H1 (cell line): ENCODE results near the gene TNFAIP2. TPM values are rescaled to one million over a fixed set of nuclear protein-coding genes. Genes with fewer than 3 reads are reported as not detected.

Experiments
- CTCF ChIA-PET: fragments of 300-600 bp; sonication (Branson Sonifier 250); formaldehyde crosslinking; loops from one replicate; lab custom pipeline; 2021; ENCODE audit not compliant: partially characterized antibody; lab: Charles Lee
- POLR2A ChIA-PET: fragments of 300-600 bp; sonication (Branson Sonifier 250); formaldehyde crosslinking; loops from one replicate; lab custom pipeline; 2021; ENCODE audit warnings: inconsistent platforms; ENCODE audit not compliant: partially characterized antibody; lab: Charles Lee
- DNase-seq, 2 experiments: peaks; one replicate each; pipeline versions ENCODE4 v3.0.0 to v3.0.0-alpha.2; 2010 to 2022; ENCODE audit warnings: low spot score in 2 of 2, low read depth in 1 of 2, mixed read lengths in 1 of 2
- FAIRE-seq: peaks from 2 replicates; lab custom pipeline; 2011; peaks lifted over from hg19 to GRCh38; lab: Jason Lieb, UNC
- H2AFZ ChIP-seq: 2 replicates; pipeline ENCODE4 v1.8.1; 2012; ENCODE audit warnings: low read length, inconsistent platforms
- H2AK5ac ChIP-seq: 2 replicates; pipeline ENCODE4 v1.6.1; 2013; ENCODE audit warnings: low read depth, low read length
- H2BK120ac ChIP-seq: replicated peaks from 2 replicates; pipeline ENCODE3; 2013; ENCODE audit warnings: low read depth, low read length, inconsistent platforms
- H2BK12ac ChIP-seq: 2 replicates; pipeline ENCODE4 v1.6.1; 2013; ENCODE audit warnings: low read depth, low read length
- H2BK15ac ChIP-seq: 2 replicates; pipeline ENCODE4 v1.6.1; 2013; ENCODE audit warnings: low read length
- H2BK20ac ChIP-seq: 2 replicates; pipeline ENCODE4 v1.6.1; 2013; ENCODE audit warnings: low read length
- H2BK5ac ChIP-seq: 2 replicates; pipeline ENCODE4 v1.6.1; 2013; ENCODE audit warnings: low read depth, low read length
- H3K14ac ChIP-seq: 2 replicates; pipeline ENCODE4 v1.6.1; 2013; ENCODE audit warnings: inconsistent platforms; ENCODE audit not compliant: insufficient read length
- H3K18ac ChIP-seq: 2 replicates; pipeline ENCODE4 v1.6.1; 2013; ENCODE audit warnings: low read length; ENCODE audit errors: extremely low read depth
- H3K23ac ChIP-seq: 2 replicates; pipeline ENCODE4 v1.6.1; 2013; ENCODE audit warnings: inconsistent platforms; ENCODE audit not compliant: insufficient read length
- H3K23me2 ChIP-seq: 2 replicates; pipeline ENCODE4 v1.6.1; 2013; ENCODE audit warnings: low read depth, low read length
- H3K27ac ChIP-seq: 2 replicates; pipeline ENCODE4 v1.6.1; 2011; ENCODE audit warnings: low read depth, low read length, inconsistent platforms
- H3K27me3 ChIP-seq, 4 experiments: replicated peaks in 1 of 4; 1 replicate in 1 of 4; 2 replicates in 3 of 4; pipeline versions ENCODE4 v1.6.1 to v1.8.1; 2011 to 2013; ENCODE audit warnings: low read length in 3 of 4, mild to moderate bottlenecking in 3 of 4, inconsistent platforms in 2 of 4, mixed read lengths in 2 of 4, moderate library complexity in 1 of 4; ENCODE audit not compliant: control insufficient read depth in 3 of 4, insufficient read depth in 3 of 4; ENCODE audit errors: extremely low read depth in 1 of 4
- H3K36me3 ChIP-seq, 4 experiments: 2 replicates each; pipeline versions ENCODE4 v1.6.1 to v1.8.1; 2011 to 2013; ENCODE audit warnings: mild to moderate bottlenecking in 4 of 4, low read length in 3 of 4, moderate library complexity in 2 of 4, control low read depth in 1 of 4, inconsistent platforms in 1 of 4; ENCODE audit not compliant: insufficient read depth in 4 of 4, control insufficient read depth in 2 of 4
- H3K4ac ChIP-seq: replicated peaks from 2 replicates; pipeline ENCODE3; 2013; ENCODE audit warnings: low read length, low read depth, mixed read lengths, inconsistent platforms; ENCODE audit not compliant: insufficient read length
- H3K4me1 ChIP-seq, 4 experiments: replicated peaks in 1 of 4; 1 replicate in 1 of 4; 2 replicates in 3 of 4; pipeline versions ENCODE4 v1.6.1 to v1.8.1; 2011 to 2013; ENCODE audit warnings: low read length in 3 of 4, inconsistent platforms in 2 of 4, mixed read lengths in 1 of 4; ENCODE audit not compliant: insufficient read depth in 4 of 4, control insufficient read depth in 3 of 4
- H3K4me2 ChIP-seq, 2 experiments: 2 replicates each; pipeline versions ENCODE4 v1.6.1 to v1.8.1; 2011 to 2013; ENCODE audit warnings: low read depth in 2 of 2, low read length in 2 of 2, control low read depth in 1 of 2, inconsistent platforms in 1 of 2, mild to moderate bottlenecking in 1 of 2; ENCODE audit not compliant: insufficient read depth in 1 of 2
- H3K4me3 ChIP-seq, 4 experiments: fragments of 200-600, 300-600 bp in 1 of 4; sonication (generic), shearing (Covaris generic), sonication (Bioruptor Twin) in 1 of 4; 2 replicates each; pipeline versions ENCODE4 v1.5.1 to v1.8.1; 2011 to 2016; ENCODE audit warnings: low read length in 4 of 4, low read depth in 3 of 4, control low read depth in 2 of 4, inconsistent platforms in 2 of 4, mild to moderate bottlenecking in 2 of 4, mixed read lengths in 1 of 4, moderate library complexity in 1 of 4; ENCODE audit not compliant: insufficient read depth in 2 of 4; ENCODE audit errors: extremely low read depth in 1 of 4
- H3K56ac ChIP-seq: replicated peaks from 2 replicates; pipeline ENCODE3; 2013; ENCODE audit warnings: low read depth, mild to moderate bottlenecking, mixed read lengths, low read length, inconsistent platforms; ENCODE audit not compliant: insufficient read length
- H3K79me1 ChIP-seq: 2 replicates; pipeline ENCODE4 v1.6.1; 2013; ENCODE audit warnings: low read depth, low read length, control low read depth
- H3K79me2 ChIP-seq, 2 experiments: 2 replicates each; pipeline versions ENCODE4 v1.6.1 to v1.8.1; 2012 to 2013; ENCODE audit warnings: low read length in 2 of 2, mild to moderate bottlenecking in 2 of 2, inconsistent platforms in 1 of 2; ENCODE audit not compliant: insufficient read depth in 2 of 2, control insufficient read depth in 1 of 2
- H3K9ac ChIP-seq, 4 experiments: replicated peaks in 1 of 4; 1 replicate in 1 of 4; 2 replicates in 3 of 4; pipeline versions ENCODE4 v1.6.1 to v1.8.1; 2011 to 2013; ENCODE audit warnings: low read depth in 3 of 4, low read length in 3 of 4, control low read depth in 2 of 4, mild to moderate bottlenecking in 2 of 4, moderate library complexity in 2 of 4, inconsistent platforms in 1 of 4; ENCODE audit errors: extremely low read depth in 1 of 4
- H3K9me3 ChIP-seq, 2 experiments: 2 replicates each; pipeline versions ENCODE4 v1.6.1 to v1.8.1; 2012 to 2013; ENCODE audit warnings: mild to moderate bottlenecking in 2 of 2, moderate library complexity in 2 of 2, control low read depth in 1 of 2, inconsistent platforms in 1 of 2, low read depth in 1 of 2, low read length in 1 of 2, mixed read lengths in 1 of 2; ENCODE audit not compliant: insufficient read depth in 2 of 2
- H4K20me1 ChIP-seq, 2 experiments: replicated peaks in 1 of 2; 2 replicates each; pipeline versions ENCODE3 to v1.8.1; 2011 to 2013; ENCODE audit warnings: inconsistent platforms in 2 of 2, low read length in 2 of 2, mild to moderate bottlenecking in 1 of 2; ENCODE audit not compliant: insufficient read depth in 2 of 2, control insufficient read depth in 1 of 2
- H4K5ac ChIP-seq: 2 replicates; pipeline ENCODE4 v1.6.1; 2013; ENCODE audit warnings: low read length, low read depth, mixed read lengths, inconsistent platforms; ENCODE audit not compliant: insufficient read length
- H4K8ac ChIP-seq: 2 replicates; pipeline ENCODE4 v1.8.0; 2013; ENCODE audit warnings: mild to moderate bottlenecking, moderate library complexity, low read length, inconsistent platforms; ENCODE audit not compliant: insufficient read depth; ENCODE audit errors: extremely low read depth
- H4K91ac ChIP-seq: replicated peaks from 2 replicates; pipeline ENCODE3; 2013; ENCODE audit warnings: low read length, mixed read lengths, inconsistent platforms; ENCODE audit not compliant: insufficient read length
- NANOG ChIP-seq: IDR thresholded peaks from 2 replicates; pipeline ENCODE4 v1.6.1; 2011; ENCODE audit warnings: low read length, low read depth, mild to moderate bottlenecking, inconsistent platforms; ENCODE audit not compliant: insufficient read depth, poor library complexity, severe bottlenecking
- RNF2 ChIP-seq: fragments of 200-900, 300-1000 bp; sonication (generic); IDR thresholded peaks from 2 replicates; pipeline ENCODE4 v1.7.1; 2016; ENCODE audit warnings: borderline replicate concordance, low read depth, mild to moderate bottlenecking, antibody characterized with exemption, low read length; ENCODE audit not compliant: poor library complexity, severe bottlenecking; ENCODE audit errors: missing control alignments
- SP1 ChIP-seq: IDR thresholded peaks from 2 replicates; pipeline ENCODE4 v1.6.1; 2011; ENCODE audit warnings: low read depth, low read length
- WGBS, 2 experiments: shearing (Covaris generic) in 1 of 2; methylation state at CpG; one replicate each; pipeline versions ENCODE4 v1.1.6 to v1.1.7; 2013 to 2015; ENCODE audit warnings: low lambda C conversion rate in 2 of 2, mixed read lengths in 2 of 2, inconsistent platforms in 1 of 2, low coverage in 1 of 2, missing lambda C conversion rate in 1 of 2; ENCODE audit not compliant: insufficient replicate concordance in 2 of 2, insufficient coverage in 1 of 2, insufficient read length in 1 of 2; ENCODE audit errors: extremely low coverage in 1 of 2, missing lambda C conversion rate in 1 of 2; 5-methylcytosine and 5-hydroxymethylcytosine counted together
- polyA plus RNA-seq, 7 experiments: library from polyadenylated mRNA; depleted of rRNA in 3 of 7; stranded (reverse) in 5 of 7; unstranded in 2 of 7; fragments of >200 nt in 5 of 7; fragments of 200-250 nt in 2 of 7; gene quantifications; 1 replicate in 5 of 7; 2 replicates in 1 of 7; 4 replicates in 1 of 7; pipeline versions ENCODE4 v1.2.1 to v1.2.3, GENCODE V29; 2011 to 2013; ENCODE audit warnings: missing spikeins in 2 of 7, mixed read lengths in 2 of 7
- total RNA-seq: library from RNA; stranded (reverse); fragmentation: NEBNext Ultra II Directional; extraction: Animal tissue kit (Norgen Biotek cat#: 25700); gene quantifications from 2 replicates; pipeline ENCODE4 v1.2.1, GENCODE V29; 2021
- TF ChIP-seq, protein P1 (sequence below): IDR thresholded peaks from 2 replicates; pipeline ENCODE4 v1.6.1; 2012; ENCODE audit warnings: low read length, inconsistent platforms

Gene TNFAIP2
- total and polyA plus RNA-seq, 2 of the 8 experiments (the other 6 are each of a cell fraction or from before 2014, with no cell fraction given), result 28.3 to 34.5 TPM

GRCh38 chr14:103100281-103101121, 22.8 kb upstream of the TNFAIP2 start:
- Histone ChIP-seq H2BK5ac (no peak overlapping the region), H3K4me1 (peaks cover 0 to 31% (median 17%) of the 10 kb centered on the region in 4 experiments; a peak in 6 of 7 replicates), H3K23me2 (peaks cover 3% of the 10 kb centered on the region; the same call in 1 of the 2 replicates), H3K79me1 (no peaks in the 10 kb centered on the region), H3K79me2 (no peaks in the 10 kb centered on the region), H3K9ac (no peak overlapping the region), H4K91ac (no peak overlapping the region), H3K9me3 (no peaks in the 10 kb centered on the region), H2AK5ac (no peak overlapping the region), H3K18ac (no peak overlapping the region), H3K27me3 (peaks cover 7 to 42% (median 34%) of the 10 kb centered on the region in 4 experiments), H2AFZ (no peak overlapping the region), H3K27ac (no peak overlapping the region), H4K8ac (peak overlapping the region; percentile 20; the same call in 1 of the 2 replicates), H3K4me3 (no peak overlapping the region), H3K23ac (no peak overlapping the region), H4K5ac (no peak overlapping the region), H3K14ac (no peak overlapping the region), H3K56ac (no peak overlapping the region), H2BK120ac (no peak overlapping the region), H2BK12ac (peak overlapping the region; percentile 50; the same call in 1 of the 2 replicates), H3K4me2 (no peak overlapping the region; a peak in 1 of 4 replicates), H3K36me3 (no peaks in the 10 kb centered on the region), H3K4ac (no peak overlapping the region), H2BK15ac (0 out of 2 replicates have a peak overlapping the region, but pooled peaks have one; percentile 10), H4K20me1 (peaks cover 0 to 3% of the 10 kb centered on the region in 2 experiments), H2BK20ac (peak overlapping the region; percentile 32; the same call in 1 of the 2 replicates)
- CTCF ChIA-PET, result interaction anchor here (0.7 to 10.4 kb wide), 13 partner anchors 8 to 278 kb away, joined by 3 to 276 read pairs (median 4); partner anchors contain the start of genes LBHD2 and TNFAIP2
- 79% methylated on average over 23 of the region's 25 CpGs; no CpG with 5 or more reads in 1 of the 2 experiments for WGBS, 2 experiments
- TF ChIP-seq, protein P1, sequence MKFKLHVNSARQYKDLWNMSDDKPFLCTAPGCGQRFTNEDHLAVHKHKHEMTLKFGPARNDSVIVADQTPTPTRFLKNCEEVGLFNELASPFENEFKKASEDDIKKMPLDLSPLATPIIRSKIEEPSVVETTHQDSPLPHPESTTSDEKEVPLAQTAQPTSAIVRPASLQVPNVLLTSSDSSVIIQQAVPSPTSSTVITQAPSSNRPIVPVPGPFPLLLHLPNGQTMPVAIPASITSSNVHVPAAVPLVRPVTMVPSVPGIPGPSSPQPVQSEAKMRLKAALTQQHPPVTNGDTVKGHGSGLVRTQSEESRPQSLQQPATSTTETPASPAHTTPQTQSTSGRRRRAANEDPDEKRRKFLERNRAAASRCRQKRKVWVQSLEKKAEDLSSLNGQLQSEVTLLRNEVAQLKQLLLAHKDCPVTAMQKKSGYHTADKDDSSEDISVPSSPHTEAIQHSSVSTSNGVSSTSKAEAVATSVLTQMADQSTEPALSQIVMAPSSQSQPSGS, result no peak
- TF ChIP-seq NANOG (no peak), RNF2 (no peak), SP1 (0 out of 2 replicates have a peak, but pooled peaks have one; percentile 23)
- POLR2A ChIA-PET, result interaction anchor here (0.6 to 1.3 kb wide), 6 partner anchors 9 to 485 kb away, joined by 3 to 4 read pairs (median 3); no protein-coding TSS in a partner anchor
- FAIRE-seq (no peak), DNase-seq (no peak)
